Nephron progenitor cell (in vitro differentiated cells): ENCODE data around the gene PTPRQ.
A peak's percentile ranks its signal among the peaks of the same experiment; 100 is the strongest.

Experiments
- DNase-seq: peaks from one replicate; pipeline ENCODE4 v3.0.0; 2021
- H3K27ac Mint-ChIP-seq: 2 replicates; pipeline ENCODE4 v1.8.0; 2021; ENCODE audit warnings: mild to moderate bottlenecking, moderate library complexity, mixed read lengths
- H3K27me3 Mint-ChIP-seq: 2 replicates; pipeline ENCODE4 v1.8.0; 2021; ENCODE audit warnings: mild to moderate bottlenecking, low read depth, mixed read lengths; ENCODE audit not compliant: poor library complexity
- H3K36me3 Mint-ChIP-seq: 2 replicates; pipeline ENCODE4 v1.8.0; 2021; ENCODE audit warnings: low read depth, mixed read lengths
- H3K4me1 Mint-ChIP-seq: 2 replicates; pipeline ENCODE4 v1.8.0; 2021; ENCODE audit warnings: mixed read lengths
- H3K4me3 Mint-ChIP-seq: 2 replicates; pipeline ENCODE4 v1.8.0; 2021; ENCODE audit warnings: mild to moderate bottlenecking, moderate library complexity, mixed read lengths
- H3K9me3 Mint-ChIP-seq: 2 replicates; pipeline ENCODE4 v1.8.0; 2021; ENCODE audit warnings: mild to moderate bottlenecking, moderate library complexity, mixed read lengths
- TF ChIP-seq, protein P1 (sequence below): fragments of 200-600 bp; sonication (generic); IDR thresholded peaks from 2 replicates; pipeline ENCODE4 v1.5.0; 2021; ENCODE audit warnings: antibody characterized with exemption

The PTPRQ gene

GRCh38 chr12:80709811-80710726 is 266.0 kb downstream of the PTPRQ start:
- Mint-ChIP-seq H3K36me3 (no peaks in the 10 kb centered on the region), H3K27me3 (peaks cover 77% of the 10 kb centered on the region), H3K4me1 (peaks cover 64% of the 10 kb centered on the region), H3K27ac (no peak overlapping the region), H3K9me3 (no peaks in the 10 kb centered on the region), H3K4me3 (peak overlapping the region; percentile 56)
- TF ChIP-seq, protein P1, sequence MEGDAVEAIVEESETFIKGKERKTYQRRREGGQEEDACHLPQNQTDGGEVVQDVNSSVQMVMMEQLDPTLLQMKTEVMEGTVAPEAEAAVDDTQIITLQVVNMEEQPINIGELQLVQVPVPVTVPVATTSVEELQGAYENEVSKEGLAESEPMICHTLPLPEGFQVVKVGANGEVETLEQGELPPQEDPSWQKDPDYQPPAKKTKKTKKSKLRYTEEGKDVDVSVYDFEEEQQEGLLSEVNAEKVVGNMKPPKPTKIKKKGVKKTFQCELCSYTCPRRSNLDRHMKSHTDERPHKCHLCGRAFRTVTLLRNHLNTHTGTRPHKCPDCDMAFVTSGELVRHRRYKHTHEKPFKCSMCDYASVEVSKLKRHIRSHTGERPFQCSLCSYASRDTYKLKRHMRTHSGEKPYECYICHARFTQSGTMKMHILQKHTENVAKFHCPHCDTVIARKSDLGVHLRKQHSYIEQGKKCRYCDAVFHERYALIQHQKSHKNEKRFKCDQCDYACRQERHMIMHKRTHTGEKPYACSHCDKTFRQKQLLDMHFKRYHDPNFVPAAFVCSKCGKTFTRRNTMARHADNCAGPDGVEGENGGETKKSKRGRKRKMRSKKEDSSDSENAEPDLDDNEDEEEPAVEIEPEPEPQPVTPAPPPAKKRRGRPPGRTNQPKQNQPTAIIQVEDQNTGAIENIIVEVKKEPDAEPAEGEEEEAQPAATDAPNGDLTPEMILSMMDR: peak; percentile 64
- DNase-seq: peak; percentile 28

DNA sequence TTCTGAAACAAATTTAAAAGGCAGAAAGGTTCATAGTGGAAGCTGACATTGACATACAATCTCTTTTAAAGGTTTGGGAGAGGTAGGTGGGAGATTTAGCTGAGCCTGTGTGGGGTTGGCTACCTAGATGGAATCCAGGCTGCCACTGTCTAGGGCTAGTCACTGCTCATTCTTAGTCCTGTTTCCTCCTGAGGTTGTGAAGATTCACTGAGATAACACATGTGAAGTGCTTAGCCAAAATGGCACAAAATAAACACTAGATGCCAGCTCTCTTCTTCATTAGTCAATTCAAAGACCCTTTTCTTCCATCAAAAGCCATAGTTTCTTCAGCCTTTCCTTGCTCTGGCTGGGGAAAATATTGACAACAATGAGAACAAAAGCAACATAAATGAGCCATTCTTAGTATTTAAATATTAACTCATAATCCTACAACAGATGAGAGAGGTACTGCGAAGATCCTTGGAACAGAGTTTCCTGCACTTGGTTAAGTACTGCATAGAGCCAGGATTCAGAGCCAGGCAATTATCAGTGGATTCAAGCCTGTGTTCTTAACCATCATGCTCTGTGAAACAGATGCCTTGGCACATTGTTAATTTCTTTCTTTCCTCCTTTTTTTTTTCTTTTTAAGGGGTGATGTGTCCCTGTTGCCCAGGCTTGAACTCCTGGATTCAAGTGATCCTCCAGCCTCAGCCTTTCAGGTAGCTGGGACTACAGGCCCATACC is 266.9 kb downstream of the PTPRQ start:
- Mint-ChIP-seq H3K36me3 (no peaks in the 10 kb centered on the region), H3K9me3 (no peaks in the 10 kb centered on the region), H3K27me3 (peaks cover 82% of the 10 kb centered on the region), H3K27ac (no peak overlapping the region), H3K4me3 (no peak overlapping the region), H3K4me1 (peaks cover 71% of the 10 kb centered on the region)
- DNase-seq: no peak
- TF ChIP-seq, protein P1: no peak

- H3K4me1 Mint-ChIP-seq: peaks cover 73% of the 10 kb centered on the region
- H3K9me3 Mint-ChIP-seq: no peaks in the 10 kb centered on the region
- DNase-seq: no peak
- H3K27ac Mint-ChIP-seq: no peak overlapping the region
- TF ChIP-seq, protein P1: no peak
- H3K36me3 Mint-ChIP-seq: no peaks in the 10 kb centered on the region
- peaks cover 79% of the 10 kb centered on the region for H3K27me3 Mint-ChIP-seq
- no peak overlapping the region for H3K4me3 Mint-ChIP-seq
Measured at GRCh38 chr12:80711866-80712265, 267.8 kb downstream of the PTPRQ start.

DNA sequence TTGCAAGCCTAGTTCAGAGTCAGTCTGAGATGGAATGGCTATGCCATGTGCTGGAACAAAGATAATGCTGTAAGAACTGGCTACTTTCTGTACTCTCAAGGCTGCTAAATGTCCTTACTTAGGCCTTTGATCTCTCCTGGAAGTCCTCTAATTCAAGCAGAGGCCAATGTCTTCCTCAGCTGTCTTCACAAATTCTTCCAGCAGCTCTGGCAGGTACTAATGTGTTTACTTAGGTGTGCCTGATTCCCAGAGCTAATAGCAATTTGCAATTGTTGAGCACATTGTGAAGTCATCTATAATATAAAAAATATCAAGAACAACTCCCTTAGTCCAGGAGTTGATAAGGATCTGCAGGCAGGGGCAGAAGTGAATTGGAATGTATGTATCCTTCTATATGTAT is 268.8 kb downstream of the PTPRQ start:
- H3K4me3 Mint-ChIP-seq: no peak overlapping the region
- H3K9me3 Mint-ChIP-seq: no peaks in the 10 kb centered on the region
- peaks cover 76% of the 10 kb centered on the region for H3K27me3 Mint-ChIP-seq
- TF ChIP-seq, protein P1: no peak
- no peaks in the 10 kb centered on the region for H3K36me3 Mint-ChIP-seq
- H3K27ac Mint-ChIP-seq: no peak overlapping the region
- H3K4me1 Mint-ChIP-seq: peaks cover 65% of the 10 kb centered on the region
- no peak for DNase-seq

DNA sequence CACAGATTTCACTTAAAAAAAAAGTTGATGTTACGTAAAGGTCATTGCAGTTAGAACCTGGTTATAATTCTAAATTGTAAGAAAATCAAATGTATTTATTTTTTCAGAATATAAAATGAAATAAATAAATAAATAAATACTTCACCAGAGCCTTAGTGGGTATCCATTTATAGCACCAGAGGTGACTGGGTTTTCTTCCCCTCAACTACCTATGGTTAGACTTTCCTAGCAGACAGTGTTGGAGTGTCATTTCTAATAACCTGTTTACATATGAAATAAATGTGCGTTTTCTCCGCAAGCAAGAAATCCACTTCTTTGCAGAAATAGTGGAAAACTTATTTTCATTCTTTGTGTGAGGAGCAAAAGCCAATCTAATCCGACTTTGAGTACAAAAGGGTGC is 269.4 kb downstream of the PTPRQ start:
- TF ChIP-seq, protein P1: no peak
- H3K36me3 Mint-ChIP-seq: no peaks in the 10 kb centered on the region
- peaks cover 70% of the 10 kb centered on the region for H3K27me3 Mint-ChIP-seq
- H3K4me1 Mint-ChIP-seq: peaks cover 67% of the 10 kb centered on the region
- H3K9me3 Mint-ChIP-seq: no peaks in the 10 kb centered on the region
- DNase-seq: no peak
- H3K27ac Mint-ChIP-seq: no peak overlapping the region
- peak overlapping the region; percentile 84 for H3K4me3 Mint-ChIP-seq
